ENCODE results near the gene BACE1-AS.

The BACE1-AS gene

GRCh38 chr11:117286588-117286987 is 4.6 kb upstream of the BACE1-AS start:
- Histone ChIP-seq H3K9me3 (ENCODE audit: control insufficient read depth, low read length) (no peaks in the 10 kb centered on the region), H3K4me3 (ENCODE audit: insufficient read depth, low read depth, low read length, poor library complexity, severe bottlenecking) (no peak overlapping the region), H3K4me1 (ENCODE audit: control insufficient read depth, insufficient read depth, low read length, poor library complexity, severe bottlenecking) (peaks cover 5% of the 10 kb centered on the region), H3K27ac (ENCODE audit: insufficient read depth, low read length, poor library complexity, severe bottlenecking) (no peak overlapping the region), H3K36me3 (ENCODE audit: control insufficient read depth, insufficient read depth, low read length) (peaks cover 45% of the 10 kb centered on the region), H3K27me3 (replicated peaks; ENCODE audit: control insufficient read depth, insufficient read depth, low read length, poor library complexity, severe bottlenecking) (no peaks in the 10 kb centered on the region)
- DNase-seq = no peak

- H3K36me3 ChIP-seq (ENCODE audit: control insufficient read depth, insufficient read depth, low read length) = peaks cover 35% of the 10 kb centered on the region
- H3K27me3 ChIP-seq (replicated peaks; ENCODE audit: control insufficient read depth, insufficient read depth, low read length, poor library complexity, severe bottlenecking) = no peaks in the 10 kb centered on the region
- H3K4me3 ChIP-seq (ENCODE audit: insufficient read depth, low read depth, low read length, poor library complexity, severe bottlenecking) = no peak overlapping the region
- DNase-seq = no peak
- H3K9me3 ChIP-seq (ENCODE audit: control insufficient read depth, low read length) = no peaks in the 10 kb centered on the region
- no peaks in the 10 kb centered on the region for H3K4me1 ChIP-seq (ENCODE audit: control insufficient read depth, insufficient read depth, low read length, poor library complexity, severe bottlenecking)
- no peak overlapping the region for H3K27ac ChIP-seq (ENCODE audit: insufficient read depth, low read length, poor library complexity, severe bottlenecking)
These were observed 3.5 kb upstream of the BACE1-AS start for GRCh38 chr11:117287668-117288067.

GRCh38 chr11:117289795-117290194 is 1.4 kb upstream of the BACE1-AS start:
- no peak for DNase-seq
- no peaks in the 10 kb centered on the region for H3K9me3 ChIP-seq (ENCODE audit: control insufficient read depth, low read length)
- H3K4me3 ChIP-seq (ENCODE audit: insufficient read depth, low read depth, low read length, poor library complexity, severe bottlenecking) = no peak overlapping the region
- H3K27me3 ChIP-seq (replicated peaks; ENCODE audit: control insufficient read depth, insufficient read depth, low read length, poor library complexity, severe bottlenecking) = no peaks in the 10 kb centered on the region
- H3K4me1 ChIP-seq (ENCODE audit: control insufficient read depth, insufficient read depth, low read length, poor library complexity, severe bottlenecking) = no peaks in the 10 kb centered on the region
- H3K36me3 ChIP-seq (ENCODE audit: control insufficient read depth, insufficient read depth, low read length) = peaks cover 17% of the 10 kb centered on the region
- H3K27ac ChIP-seq (ENCODE audit: insufficient read depth, low read length, poor library complexity, severe bottlenecking) = no peak overlapping the region

GRCh38 chr11:117292616-117293015 is 1.5 kb downstream of the BACE1-AS start:
- H3K27me3 ChIP-seq (replicated peaks; ENCODE audit: control insufficient read depth, insufficient read depth, low read length, poor library complexity, severe bottlenecking) = no peaks in the 10 kb centered on the region
- H3K4me1 ChIP-seq (ENCODE audit: control insufficient read depth, insufficient read depth, low read length, poor library complexity, severe bottlenecking) = no peaks in the 10 kb centered on the region
- peaks cover 9% of the 10 kb centered on the region for H3K36me3 ChIP-seq (ENCODE audit: control insufficient read depth, insufficient read depth, low read length)
- DNase-seq = no peak
- H3K27ac ChIP-seq (ENCODE audit: insufficient read depth, low read length, poor library complexity, severe bottlenecking) = no peak overlapping the region
- no peak overlapping the region for H3K4me3 ChIP-seq (ENCODE audit: insufficient read depth, low read depth, low read length, poor library complexity, severe bottlenecking)
- no peaks in the 10 kb centered on the region for H3K9me3 ChIP-seq (ENCODE audit: control insufficient read depth, low read length)

- H3K27ac ChIP-seq (ENCODE audit: insufficient read depth, low read length, poor library complexity, severe bottlenecking) = no peak overlapping the region
- no peaks in the 10 kb centered on the region for H3K4me1 ChIP-seq (ENCODE audit: control insufficient read depth, insufficient read depth, low read length, poor library complexity, severe bottlenecking)
- no peaks in the 10 kb centered on the region for H3K27me3 ChIP-seq (replicated peaks; ENCODE audit: control insufficient read depth, insufficient read depth, low read length, poor library complexity, severe bottlenecking)
- DNase-seq = no peak
- no peak overlapping the region for H3K4me3 ChIP-seq (ENCODE audit: insufficient read depth, low read depth, low read length, poor library complexity, severe bottlenecking)
- no peaks in the 10 kb centered on the region for H3K36me3 ChIP-seq (ENCODE audit: control insufficient read depth, insufficient read depth, low read length)
- H3K9me3 ChIP-seq (ENCODE audit: control insufficient read depth, low read length) = no peaks in the 10 kb centered on the region
These were observed 4.4 kb downstream of the BACE1-AS start for GRCh38 chr11:117295438-117296137.

GRCh38 chr11:117296881-117297280 is 5.7 kb downstream of the BACE1-AS start:
- no peaks in the 10 kb centered on the region for H3K4me1 ChIP-seq (ENCODE audit: control insufficient read depth, insufficient read depth, low read length, poor library complexity, severe bottlenecking)
- no peak for DNase-seq
- H3K4me3 ChIP-seq (ENCODE audit: insufficient read depth, low read depth, low read length, poor library complexity, severe bottlenecking) = no peak overlapping the region
- H3K27me3 ChIP-seq (replicated peaks; ENCODE audit: control insufficient read depth, insufficient read depth, low read length, poor library complexity, severe bottlenecking) = no peaks in the 10 kb centered on the region
- no peak overlapping the region for H3K27ac ChIP-seq (ENCODE audit: insufficient read depth, low read length, poor library complexity, severe bottlenecking)
- H3K9me3 ChIP-seq (ENCODE audit: control insufficient read depth, low read length) = no peaks in the 10 kb centered on the region
- H3K36me3 ChIP-seq (ENCODE audit: control insufficient read depth, insufficient read depth, low read length) = no peaks in the 10 kb centered on the region

- H3K9me3 ChIP-seq (ENCODE audit: control insufficient read depth, low read length) = no peaks in the 10 kb centered on the region
- no peaks in the 10 kb centered on the region for H3K4me1 ChIP-seq (ENCODE audit: control insufficient read depth, insufficient read depth, low read length, poor library complexity, severe bottlenecking)
- no peaks in the 10 kb centered on the region for H3K27me3 ChIP-seq (replicated peaks; ENCODE audit: control insufficient read depth, insufficient read depth, low read length, poor library complexity, severe bottlenecking)
- DNase-seq = no peak
- H3K27ac ChIP-seq (ENCODE audit: insufficient read depth, low read length, poor library complexity, severe bottlenecking) = no peak overlapping the region
- no peaks in the 10 kb centered on the region for H3K36me3 ChIP-seq (ENCODE audit: control insufficient read depth, insufficient read depth, low read length)
- H3K4me3 ChIP-seq (ENCODE audit: insufficient read depth, low read depth, low read length, poor library complexity, severe bottlenecking) = no peak overlapping the region
These were observed 7.0 kb downstream of the BACE1-AS start for GRCh38 chr11:117298195-117298594.

DNA sequence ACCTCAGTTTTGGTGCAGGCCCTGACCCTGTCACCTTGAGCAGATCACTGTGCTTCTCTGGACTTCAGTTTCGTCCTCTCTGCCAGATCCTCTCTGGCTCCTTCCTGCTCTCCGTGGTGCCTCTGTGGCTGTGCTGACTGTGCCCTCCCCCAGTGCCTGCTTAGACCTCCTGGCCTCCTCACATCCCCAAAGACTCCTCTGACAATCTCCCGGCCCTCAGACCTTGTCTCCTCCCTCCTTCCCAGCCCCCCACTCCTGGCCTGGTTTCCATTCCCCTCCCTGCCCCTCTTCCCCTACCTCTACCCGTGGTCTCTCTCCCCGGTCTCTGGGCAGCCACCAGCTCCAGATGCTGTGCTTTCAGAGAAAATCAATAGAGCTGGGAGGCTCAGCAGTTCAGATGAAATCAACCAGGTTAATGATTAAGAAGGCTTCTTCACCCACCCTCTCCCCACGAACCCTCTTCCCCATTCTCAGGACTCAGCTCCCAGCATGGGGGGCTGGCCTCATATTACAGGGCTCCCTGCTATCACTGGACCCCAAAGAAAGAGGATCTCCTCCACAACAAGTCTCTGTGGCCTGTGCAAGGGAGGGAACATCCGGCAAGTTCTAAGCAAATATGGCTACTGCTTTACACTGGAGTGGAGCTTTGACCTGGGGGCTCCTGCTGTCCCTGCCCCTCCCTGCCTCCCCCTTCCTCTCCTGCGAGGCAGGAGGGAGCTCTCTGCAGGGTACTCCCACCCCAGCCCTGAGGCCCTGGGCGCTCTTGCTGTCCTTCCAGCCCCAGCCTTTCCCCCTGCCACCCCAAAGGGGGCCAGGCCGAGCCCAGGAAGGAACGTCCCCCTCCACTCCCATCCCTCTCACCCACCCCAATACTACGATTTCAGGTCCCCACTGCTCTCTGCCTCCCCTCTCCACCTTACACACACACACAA is 8.5 kb downstream of the BACE1-AS start:
- DNase-seq = no peak
- Histone ChIP-seq H3K36me3 (ENCODE audit: control insufficient read depth, insufficient read depth, low read length) (no peaks in the 10 kb centered on the region), H3K4me3 (ENCODE audit: insufficient read depth, low read depth, low read length, poor library complexity, severe bottlenecking) (no peak overlapping the region), H3K27me3 (replicated peaks; ENCODE audit: control insufficient read depth, insufficient read depth, low read length, poor library complexity, severe bottlenecking) (no peaks in the 10 kb centered on the region), H3K9me3 (ENCODE audit: control insufficient read depth, low read length) (no peaks in the 10 kb centered on the region), H3K4me1 (ENCODE audit: control insufficient read depth, insufficient read depth, low read length, poor library complexity, severe bottlenecking) (no peaks in the 10 kb centered on the region), H3K27ac (ENCODE audit: insufficient read depth, low read length, poor library complexity, severe bottlenecking) (no peak overlapping the region)

- Histone ChIP-seq H3K27me3 (replicated peaks; ENCODE audit: control insufficient read depth, insufficient read depth, low read length, poor library complexity, severe bottlenecking) (no peaks in the 10 kb centered on the region), H3K27ac (ENCODE audit: insufficient read depth, low read length, poor library complexity, severe bottlenecking) (no peak overlapping the region), H3K36me3 (ENCODE audit: control insufficient read depth, insufficient read depth, low read length) (no peaks in the 10 kb centered on the region), H3K4me3 (ENCODE audit: insufficient read depth, low read depth, low read length, poor library complexity, severe bottlenecking) (no peak overlapping the region), H3K9me3 (ENCODE audit: control insufficient read depth, low read length) (no peaks in the 10 kb centered on the region), H3K4me1 (ENCODE audit: control insufficient read depth, insufficient read depth, low read length, poor library complexity, severe bottlenecking) (no peaks in the 10 kb centered on the region)
- no peak for DNase-seq
These were observed 9.1 kb downstream of the BACE1-AS start for GRCh38 chr11:117300283-117300663.

- Histone ChIP-seq H3K4me1 (ENCODE audit: control insufficient read depth, insufficient read depth, low read length, poor library complexity, severe bottlenecking) (no peaks in the 10 kb centered on the region), H3K4me3 (ENCODE audit: insufficient read depth, low read depth, low read length, poor library complexity, severe bottlenecking) (no peak overlapping the region), H3K9me3 (ENCODE audit: control insufficient read depth, low read length) (no peaks in the 10 kb centered on the region), H3K27me3 (replicated peaks; ENCODE audit: control insufficient read depth, insufficient read depth, low read length, poor library complexity, severe bottlenecking) (no peaks in the 10 kb centered on the region), H3K36me3 (ENCODE audit: control insufficient read depth, insufficient read depth, low read length) (no peaks in the 10 kb centered on the region), H3K27ac (ENCODE audit: insufficient read depth, low read length, poor library complexity, severe bottlenecking) (no peak overlapping the region)
- no peak for DNase-seq
These were observed 9.6 kb downstream of the BACE1-AS start for GRCh38 chr11:117300773-117301172.
